Neural cell (in vitro differentiated cells): ENCODE data around the gene FRMD1. TPM values are rescaled to one million over a fixed set of nuclear protein-coding genes. Genes with fewer than 3 reads are reported as not detected.

Experiments
- H2AFZ ChIP-seq: fragments of 200-600, 300-800 bp; sonication (generic), shearing (Covaris generic); 2 replicates; pipeline ENCODE4 v1.6.0; 2014; ENCODE audit warnings: low read depth, mild to moderate bottlenecking, antibody characterized with exemption, low read length, moderate library complexity
- H3F3A ChIP-seq: fragments of 200-600 bp; shearing (Covaris generic); 2 replicates; pipeline ENCODE4 v1.6.1; 2016; ENCODE audit warnings: mild to moderate bottlenecking, moderate library complexity, mixed read lengths, antibody characterized with exemption, low read length; ENCODE audit not compliant: insufficient read depth, poor library complexity, severe bottlenecking
- H3K27ac ChIP-seq: fragments of 200-600, 300-800 bp; sonication (generic), shearing (Covaris generic); 2 replicates; pipeline ENCODE4 v1.5.1; 2014; ENCODE audit warnings: mild to moderate bottlenecking, low read length, moderate library complexity
- H3K27me3 ChIP-seq: fragments of 300-800, 200-600 bp; sonication (generic), shearing (Covaris generic); 2 replicates; pipeline ENCODE4 v1.6.0; 2014; ENCODE audit warnings: mild to moderate bottlenecking, low read depth, low read length, moderate library complexity; ENCODE audit not compliant: insufficient read depth
- H3K36me3 ChIP-seq: fragments of 300-800, 200-600 bp; sonication (generic), shearing (Covaris generic); 2 replicates; pipeline ENCODE4 v1.5.1; 2014; ENCODE audit warnings: mild to moderate bottlenecking, antibody characterized with exemption, low read length, moderate library complexity; ENCODE audit not compliant: insufficient read depth
- H3K4me2 ChIP-seq: fragments of 300-800, 200-600 bp; sonication (generic), shearing (Covaris generic); 2 replicates; pipeline ENCODE4 v1.6.0; 2014; ENCODE audit warnings: mild to moderate bottlenecking, low read length
- H3K4me3 ChIP-seq: fragments of 300-800, 200-600 bp; sonication (generic), shearing (Covaris generic); 2 replicates; pipeline ENCODE4 v1.5.1; 2014; ENCODE audit warnings: mild to moderate bottlenecking, low read length, moderate library complexity
- H3K79me2 ChIP-seq: fragments of 200-600 bp; shearing (Covaris generic); replicated peaks from 2 replicates; pipeline ENCODE4 v1.6.0; 2014; ENCODE audit warnings: mild to moderate bottlenecking, low read length, moderate library complexity; ENCODE audit not compliant: insufficient read depth
- H3K9ac ChIP-seq: fragments of 300-800, 200-600 bp; sonication (generic), shearing (Covaris generic); 2 replicates; pipeline ENCODE4 v1.6.1; 2016; ENCODE audit warnings: mild to moderate bottlenecking, low read length, mixed read lengths
- H3K9me2 ChIP-seq: fragments of 200-600 bp; shearing (Covaris generic); 2 replicates; pipeline ENCODE4 v1.6.1; 2016; ENCODE audit warnings: mild to moderate bottlenecking, low read length, mixed read lengths; ENCODE audit not compliant: insufficient read depth
- H3K9me3 ChIP-seq: fragments of 200-600, 300-800 bp; sonication (generic), shearing (Covaris generic); 2 replicates; pipeline ENCODE4 v1.6.1; 2016; ENCODE audit warnings: mild to moderate bottlenecking, mixed run types, low read length, moderate library complexity, mixed read lengths
- H4K20me1 ChIP-seq: fragments of 200-600 bp; shearing (Covaris generic); 2 replicates; pipeline ENCODE4 v1.6.1; 2016; ENCODE audit warnings: mild to moderate bottlenecking, mixed run types; ENCODE audit not compliant: insufficient read depth
- CTCF ChIP-seq: fragments of 450-650 bp; IDR thresholded peaks from 2 replicates; pipeline ENCODE4 v1.5.1; 2014; ENCODE audit warnings: antibody characterized with exemption, mild to moderate bottlenecking, moderate library complexity; ENCODE audit not compliant: poor library complexity, severe bottlenecking
- EP300 ChIP-seq: fragments of 450-650 bp; conservative IDR thresholded peaks from 2 replicates; pipeline ENCODE4 v1.6.1; 2014; ENCODE audit warnings: antibody characterized with exemption, mild to moderate bottlenecking, moderate library complexity; ENCODE audit not compliant: poor library complexity, severe bottlenecking
- EZH2 ChIP-seq: fragments of 200-600, 300-800 bp; shearing (Covaris generic), sonication (generic); IDR thresholded peaks from 2 replicates; pipeline ENCODE4 v1.6.1; 2014; ENCODE audit warnings: antibody characterized with exemption, low read length, borderline replicate concordance, mild to moderate bottlenecking; ENCODE audit not compliant: insufficient read depth, poor library complexity, severe bottlenecking
- MXI1 ChIP-seq: fragments of 450-650 bp; conservative IDR thresholded peaks from 2 replicates; pipeline ENCODE4 v1.6.1; 2014; ENCODE audit warnings: antibody characterized with exemption, mild to moderate bottlenecking; ENCODE audit not compliant: poor library complexity, severe bottlenecking
- POLR2AphosphoS5 ChIP-seq: IDR thresholded peaks from 2 replicates; pipeline ENCODE4 v1.6.1; 2012
- RAD21 ChIP-seq: fragments of 450-650 bp; conservative IDR thresholded peaks from 2 replicates; pipeline ENCODE4 v1.6.1; 2014; ENCODE audit warnings: antibody characterized with exemption, mild to moderate bottlenecking, moderate library complexity
- SMC3 ChIP-seq: fragments of 450-650 bp; conservative IDR thresholded peaks from 2 replicates; pipeline ENCODE4 v1.6.1; 2014; ENCODE audit warnings: antibody characterized with exemption, mild to moderate bottlenecking, moderate library complexity; ENCODE audit not compliant: poor library complexity
- TAF1 ChIP-seq: IDR thresholded peaks from 2 replicates; pipeline ENCODE4 v1.6.1; 2012; ENCODE audit warnings: low read depth
- polyA plus RNA-seq: library from polyadenylated mRNA; depleted of rRNA; stranded (reverse); fragments of >200 nt; gene quantifications from 2 replicates; pipeline ENCODE4 v1.2.3, GENCODE V29; 2014
- TF ChIP-seq, protein P1 (sequence below): IDR thresholded peaks from 2 replicates; pipeline ENCODE4 v1.6.1; 2012; ENCODE audit warnings: borderline replicate concordance

Gene FRMD1
- polyA plus RNA-seq, 1 donor from 2014 or later: not detected

- H3K9ac ChIP-seq: no peak overlapping the region
- no peaks in the 10 kb centered on the region for H3K79me2 ChIP-seq
- no peak overlapping the region for H3K27ac ChIP-seq
- no peaks in the 10 kb centered on the region for H3K27me3 ChIP-seq
- H2AFZ ChIP-seq: no peak overlapping the region
- no peaks in the 10 kb centered on the region for H3F3A ChIP-seq
- H3K4me3 ChIP-seq: no peak overlapping the region
- no peak overlapping the region for H3K4me2 ChIP-seq
- no peaks in the 10 kb centered on the region for H3K9me3 ChIP-seq
- H4K20me1 ChIP-seq: no peaks in the 10 kb centered on the region
- H3K9me2 ChIP-seq: no peaks in the 10 kb centered on the region
- H3K36me3 ChIP-seq: no peaks in the 10 kb centered on the region
- TF ChIP-seq TAF1 (no peak), CTCF (no peak), RAD21 (no peak), SMC3 (no peak), POLR2AphosphoS5 (no peak), EP300 (no peak), EZH2 (no peak), MXI1 (no peak)
- TF ChIP-seq, protein P1, sequence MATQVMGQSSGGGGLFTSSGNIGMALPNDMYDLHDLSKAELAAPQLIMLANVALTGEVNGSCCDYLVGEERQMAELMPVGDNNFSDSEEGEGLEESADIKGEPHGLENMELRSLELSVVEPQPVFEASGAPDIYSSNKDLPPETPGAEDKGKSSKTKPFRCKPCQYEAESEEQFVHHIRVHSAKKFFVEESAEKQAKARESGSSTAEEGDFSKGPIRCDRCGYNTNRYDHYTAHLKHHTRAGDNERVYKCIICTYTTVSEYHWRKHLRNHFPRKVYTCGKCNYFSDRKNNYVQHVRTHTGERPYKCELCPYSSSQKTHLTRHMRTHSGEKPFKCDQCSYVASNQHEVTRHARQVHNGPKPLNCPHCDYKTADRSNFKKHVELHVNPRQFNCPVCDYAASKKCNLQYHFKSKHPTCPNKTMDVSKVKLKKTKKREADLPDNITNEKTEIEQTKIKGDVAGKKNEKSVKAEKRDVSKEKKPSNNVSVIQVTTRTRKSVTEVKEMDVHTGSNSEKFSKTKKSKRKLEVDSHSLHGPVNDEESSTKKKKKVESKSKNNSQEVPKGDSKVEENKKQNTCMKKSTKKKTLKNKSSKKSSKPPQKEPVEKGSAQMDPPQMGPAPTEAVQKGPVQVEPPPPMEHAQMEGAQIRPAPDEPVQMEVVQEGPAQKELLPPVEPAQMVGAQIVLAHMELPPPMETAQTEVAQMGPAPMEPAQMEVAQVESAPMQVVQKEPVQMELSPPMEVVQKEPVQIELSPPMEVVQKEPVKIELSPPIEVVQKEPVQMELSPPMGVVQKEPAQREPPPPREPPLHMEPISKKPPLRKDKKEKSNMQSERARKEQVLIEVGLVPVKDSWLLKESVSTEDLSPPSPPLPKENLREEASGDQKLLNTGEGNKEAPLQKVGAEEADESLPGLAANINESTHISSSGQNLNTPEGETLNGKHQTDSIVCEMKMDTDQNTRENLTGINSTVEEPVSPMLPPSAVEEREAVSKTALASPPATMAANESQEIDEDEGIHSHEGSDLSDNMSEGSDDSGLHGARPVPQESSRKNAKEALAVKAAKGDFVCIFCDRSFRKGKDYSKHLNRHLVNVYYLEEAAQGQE: no peak
Observed at GRCh38 chr6:168072261-168072660, 6.8 kb downstream of the FRMD1 start.

DNA sequence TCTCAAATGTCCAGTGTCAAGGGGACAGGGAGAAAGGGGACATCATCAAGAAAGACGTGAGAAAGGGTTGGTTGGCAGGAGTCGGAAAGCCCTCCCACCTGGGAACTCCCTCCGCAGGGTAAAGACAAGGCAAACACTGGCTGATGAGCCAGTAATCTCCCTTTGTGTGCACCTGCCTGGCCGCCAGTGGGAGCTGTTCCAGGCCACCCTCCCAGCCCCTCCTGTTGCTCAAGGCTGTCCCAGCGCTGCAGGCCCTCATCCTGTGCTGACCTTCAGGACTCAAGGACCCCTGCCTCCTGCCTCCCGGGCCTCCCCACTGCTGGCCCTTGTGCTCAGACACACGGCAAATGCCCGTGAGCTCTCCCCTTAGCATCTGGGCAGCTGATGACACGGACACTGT lies 7.4 kb downstream of the FRMD1 start:
- Histone ChIP-seq H3F3A (no peaks in the 10 kb centered on the region), H3K9ac (no peak overlapping the region), H3K4me2 (no peak overlapping the region), H2AFZ (no peak overlapping the region), H3K4me3 (no peak overlapping the region), H3K79me2 (no peaks in the 10 kb centered on the region), H3K9me3 (no peaks in the 10 kb centered on the region), H3K36me3 (no peaks in the 10 kb centered on the region), H3K27ac (no peak overlapping the region), H3K27me3 (no peaks in the 10 kb centered on the region), H4K20me1 (no peaks in the 10 kb centered on the region), H3K9me2 (no peaks in the 10 kb centered on the region)
- TF ChIP-seq TAF1 (no peak), EP300 (no peak), SMC3 (no peak), RAD21 (no peak), CTCF (no peak)
